ENCODE results near the gene KREMEN1. TPM values are rescaled to one million over a fixed set of nuclear protein-coding genes. Genes with fewer than 3 reads are reported as not detected.
"Not testable (repeated sequence)": the region's sequence is repeated elsewhere in the genome, so short reads cannot be mapped to it uniquely, and the experiment has no call there.

KREMEN1 gene
- total RNA-seq, 1 experiment from 2014 or later, result 2.4 TPM

DNA sequence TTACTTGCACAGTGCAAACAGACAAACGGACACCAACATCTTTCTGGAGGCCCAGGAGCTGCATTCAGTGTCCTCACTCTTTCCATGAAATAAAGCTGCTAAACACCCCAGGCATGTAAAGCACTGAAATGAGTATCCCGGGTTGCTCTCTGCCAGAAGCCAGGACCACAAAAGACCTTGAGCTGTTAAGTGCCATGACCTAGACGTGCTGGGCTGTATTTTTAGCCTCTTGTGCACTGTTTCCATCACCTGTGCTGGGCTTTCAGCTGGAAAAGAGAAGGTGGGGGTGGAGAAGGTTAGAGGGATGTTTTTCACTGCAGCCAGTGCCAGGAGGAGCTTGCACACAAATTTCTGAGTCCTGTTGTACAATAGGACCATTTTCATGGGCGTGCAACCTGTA, 3.4 kb upstream of the KREMEN1 start:
- no peak overlapping the region for H3K4me3 ChIP-seq

DNA sequence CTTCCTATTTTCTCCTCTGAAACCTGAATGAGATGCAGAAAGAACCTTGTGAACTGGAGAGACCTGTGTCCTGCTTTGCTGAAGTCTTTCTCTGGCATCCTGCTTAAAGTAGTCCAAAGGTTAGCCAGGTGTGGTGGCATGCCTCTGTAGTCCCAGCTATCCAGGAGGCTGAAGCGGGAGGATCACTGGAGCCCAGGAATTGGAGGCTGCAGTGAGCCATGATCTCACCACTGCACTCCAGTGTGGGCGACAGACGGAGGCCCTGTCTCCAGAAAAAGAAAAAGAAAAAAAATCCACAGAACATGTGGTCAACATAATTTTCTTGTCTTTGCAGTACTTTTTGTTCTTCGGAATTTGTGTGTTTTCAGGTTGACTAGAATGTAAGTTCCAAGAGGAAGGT, 2.3 kb upstream of the KREMEN1 start:
- Histone ChIP-seq H3K4me3 (no peak overlapping the region), H3K36me3 (no peaks in the 10 kb centered on the region), H3K27me3 (peaks cover 8% of the 10 kb centered on the region; the same call in 1 of the 2 replicates), H3K9me3 (no peaks in the 10 kb centered on the region)
- no peak for DNase-seq

More for the DNA sequence above, 3.4 kb upstream of the KREMEN1 start:
- DNase-seq, result no peak
- Histone ChIP-seq H3K9me3 (no peaks in the 10 kb centered on the region), H3K27me3 (peaks cover 8% of the 10 kb centered on the region; the same call in 1 of the 2 replicates), H3K36me3 (no peaks in the 10 kb centered on the region)

DNA sequence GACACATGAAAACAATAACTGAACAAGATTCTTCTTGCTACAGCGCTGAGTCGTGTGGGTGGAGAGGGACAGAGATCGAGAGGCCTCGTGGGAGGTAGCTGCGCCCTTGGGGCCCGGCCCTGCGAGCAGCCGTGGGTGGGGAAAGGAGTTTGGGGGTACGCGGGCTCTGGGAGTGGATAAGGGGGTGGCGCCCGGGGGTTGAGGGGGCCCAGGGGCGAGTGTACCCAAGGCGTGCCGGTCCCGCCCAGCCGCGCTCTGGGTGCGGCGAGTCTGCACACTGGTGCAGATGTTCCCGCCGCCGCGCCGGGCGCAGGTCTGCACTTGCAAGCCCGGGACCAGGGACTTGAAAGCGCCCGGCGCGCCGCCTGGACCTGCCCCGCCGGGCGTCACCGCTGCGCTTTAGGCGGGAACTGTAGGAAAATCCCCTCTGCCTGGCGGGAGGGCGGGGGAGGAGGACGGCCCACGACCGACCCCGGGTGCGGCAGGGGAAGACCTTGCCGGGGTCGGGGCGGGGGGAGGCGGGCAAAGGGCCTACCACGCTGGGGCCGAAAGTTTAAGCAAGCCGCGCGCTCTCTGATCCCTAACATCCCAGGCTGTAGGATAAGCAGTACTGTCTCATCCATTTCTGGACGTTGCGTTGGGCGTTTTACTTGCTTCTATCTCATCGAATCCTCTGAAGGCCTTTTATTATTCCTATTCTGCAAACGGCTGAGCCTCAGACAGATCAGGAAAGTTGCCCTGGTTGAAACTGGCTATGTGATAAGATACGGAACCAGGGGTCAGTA, 1.4 kb upstream of the KREMEN1 start:
- no peak for DNase-seq
- Histone ChIP-seq H3K9me3 (no peaks in the 10 kb centered on the region), H3K36me3 (no peaks in the 10 kb centered on the region), H3K4me3 (no peak overlapping the region), H3K27me3 (peaks cover 8% of the 10 kb centered on the region; the same call in 1 of the 2 replicates)

DNA sequence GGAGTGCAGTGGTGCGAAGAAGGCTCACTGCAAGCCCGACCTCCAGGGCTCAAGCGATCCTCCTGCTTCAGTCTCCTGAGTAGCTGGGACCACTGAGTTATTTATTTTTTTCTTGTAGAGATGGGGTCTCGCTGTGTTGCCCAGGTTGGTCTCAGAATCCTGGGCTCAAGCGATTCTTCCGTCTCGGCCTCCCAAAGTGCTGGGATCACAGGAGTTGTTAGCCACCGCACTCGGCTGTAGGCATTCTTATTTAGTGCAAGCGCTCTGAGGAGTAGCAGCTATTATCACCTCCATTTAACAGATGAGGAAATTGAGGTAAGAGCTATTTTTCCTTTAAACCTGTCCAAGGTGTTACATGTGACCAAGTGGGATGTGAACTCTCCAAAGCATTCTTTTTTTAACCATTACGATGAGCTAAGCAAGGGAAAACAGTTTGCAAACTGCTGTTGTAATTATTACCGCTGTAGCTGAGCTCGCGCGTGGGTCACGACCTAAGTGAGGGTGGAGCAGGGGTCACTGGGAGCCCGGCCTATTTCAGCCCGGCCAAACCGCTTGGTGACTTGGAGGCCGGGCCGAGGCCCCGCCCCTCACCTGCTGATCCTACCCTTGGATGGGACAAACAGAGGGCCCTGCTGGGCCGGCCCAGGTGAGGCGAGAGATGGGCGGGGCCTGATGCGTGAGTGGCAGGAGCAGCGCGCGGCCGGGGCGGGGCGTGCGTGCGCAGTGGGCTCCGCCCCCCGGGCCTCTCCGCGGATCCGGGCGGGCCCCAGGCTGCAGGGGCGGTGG, 449 bp upstream of the KREMEN1 start:
- H3K9me3 ChIP-seq, result no peaks in the 10 kb centered on the region
- peaks cover 8% of the 10 kb centered on the region; the same call in 1 of the 2 replicates for H3K27me3 ChIP-seq
- no peaks in the 10 kb centered on the region for H3K36me3 ChIP-seq
- H3K4me3 ChIP-seq, result peak overlapping the region; percentile 60
- DNase-seq, result peak; percentile 72

DNA sequence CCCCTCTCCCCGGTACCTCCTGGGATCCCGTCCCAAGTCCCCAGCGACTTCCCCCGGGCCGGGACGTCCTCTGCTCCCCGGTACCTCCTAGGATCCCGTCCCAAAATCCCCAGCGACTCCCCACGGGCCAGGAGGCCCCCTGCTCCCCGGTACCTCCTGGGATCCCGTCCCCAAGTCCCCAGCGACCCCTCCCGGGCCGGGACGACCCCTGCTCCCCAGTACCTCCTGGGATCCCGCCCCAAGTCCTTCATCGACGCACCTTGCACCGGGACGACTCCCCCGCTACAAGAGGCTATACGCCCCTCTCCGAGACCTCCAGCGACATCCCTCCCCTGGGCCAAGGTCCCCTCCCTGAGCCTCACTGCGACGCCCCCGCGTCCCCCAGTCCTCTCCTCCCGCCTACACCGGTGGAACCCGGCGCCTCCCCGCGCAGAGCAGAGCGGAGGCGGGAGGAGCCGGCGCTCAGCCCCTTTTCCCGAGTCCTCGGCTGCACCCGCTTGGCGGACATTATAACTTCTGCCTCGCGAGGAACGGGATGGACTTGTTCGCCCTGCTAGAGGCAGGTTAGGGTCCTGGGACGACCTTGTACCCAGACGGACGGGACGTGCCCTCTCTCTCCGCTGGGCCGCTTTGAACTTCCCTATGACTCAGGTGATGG, 912 bp downstream of the KREMEN1 start:
- no peak for DNase-seq
- H3K9me3 ChIP-seq, result no peaks in the 10 kb centered on the region
- H3K36me3 ChIP-seq, result no peaks in the 10 kb centered on the region
- H3K4me3 ChIP-seq, result peak overlapping the region; percentile 42
- H3K27me3 ChIP-seq, result peaks cover 8% of the 10 kb centered on the region; the same call in 1 of the 2 replicates

DNA sequence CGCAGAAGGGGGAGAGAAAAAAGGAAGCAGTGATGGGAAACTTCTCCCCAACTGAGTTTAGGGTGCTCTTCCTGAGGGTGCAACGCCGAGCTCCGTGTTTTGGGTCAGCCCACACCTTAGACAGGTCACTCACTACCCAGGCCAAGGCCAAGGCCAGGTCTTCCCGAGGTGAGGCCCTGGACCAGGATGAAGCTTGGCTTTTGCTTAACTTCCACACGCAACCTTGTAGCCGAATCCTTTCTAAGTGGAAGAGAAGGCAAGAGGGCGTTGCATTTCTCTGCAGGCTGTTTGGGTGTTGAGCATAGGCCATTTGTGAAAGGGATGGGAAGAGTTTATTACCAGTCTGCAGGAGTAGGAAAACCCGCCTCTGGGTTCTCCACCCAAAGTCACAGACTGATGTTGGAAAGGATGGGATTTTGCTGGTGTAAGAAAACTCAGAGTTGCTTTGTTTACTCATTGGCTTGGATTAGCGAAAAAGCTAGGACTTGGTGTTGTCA, 1.5 kb downstream of the KREMEN1 start:
- Histone ChIP-seq H3K9me3 (no peaks in the 10 kb centered on the region), H3K4me3 (no peak overlapping the region), H3K36me3 (no peaks in the 10 kb centered on the region), H3K27me3 (peaks cover 8% of the 10 kb centered on the region; the same call in 1 of the 2 replicates)
- no peak for DNase-seq

DNA sequence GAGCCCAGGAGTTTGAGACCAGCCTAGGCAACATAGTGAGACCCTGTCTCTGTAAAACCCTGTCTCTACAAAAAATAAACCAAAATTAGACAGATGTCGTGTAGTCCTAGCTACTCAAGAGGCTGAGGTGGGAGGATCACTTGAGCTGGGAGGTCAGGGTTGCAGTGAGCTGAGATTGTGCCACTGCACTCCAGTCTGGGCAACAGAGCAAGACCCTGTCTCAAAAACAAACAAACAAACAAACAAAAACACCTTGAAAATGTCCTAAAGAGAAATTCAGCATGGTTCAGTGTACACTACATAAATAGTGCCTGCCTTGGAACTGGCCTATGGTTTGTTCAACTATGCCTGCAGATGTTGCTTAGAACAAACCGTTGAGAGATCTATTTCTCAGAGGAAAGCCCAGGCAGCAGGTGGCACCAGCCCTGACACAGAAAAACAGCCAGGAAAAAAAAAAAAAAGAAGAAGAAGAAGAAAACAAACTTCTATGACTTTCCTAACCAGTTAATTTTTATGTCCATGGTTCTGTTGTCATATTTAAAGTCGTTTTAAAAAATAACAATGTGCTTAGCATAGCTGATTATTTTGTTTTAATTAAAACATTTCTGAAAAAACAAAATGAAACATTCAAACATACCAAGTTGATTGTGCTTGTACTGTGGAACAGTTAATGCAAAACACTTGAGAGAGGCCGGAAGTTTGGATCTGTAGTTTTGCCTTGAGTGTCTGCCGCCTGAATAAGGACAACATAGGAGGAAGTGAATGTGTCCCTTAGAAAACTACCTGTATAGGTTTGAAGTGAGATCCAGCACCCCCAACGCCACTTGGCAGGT, 5.4 kb downstream of the KREMEN1 start:
- H3K9me3 ChIP-seq, result no peaks in the 10 kb centered on the region
- H3K36me3 ChIP-seq, result no peaks in the 10 kb centered on the region
- H3K27me3 ChIP-seq, result peaks cover 8% of the 10 kb centered on the region; the same call in 1 of the 2 replicates
- no peak overlapping the region for H3K4me3 ChIP-seq
- DNase-seq, result no peak

DNA sequence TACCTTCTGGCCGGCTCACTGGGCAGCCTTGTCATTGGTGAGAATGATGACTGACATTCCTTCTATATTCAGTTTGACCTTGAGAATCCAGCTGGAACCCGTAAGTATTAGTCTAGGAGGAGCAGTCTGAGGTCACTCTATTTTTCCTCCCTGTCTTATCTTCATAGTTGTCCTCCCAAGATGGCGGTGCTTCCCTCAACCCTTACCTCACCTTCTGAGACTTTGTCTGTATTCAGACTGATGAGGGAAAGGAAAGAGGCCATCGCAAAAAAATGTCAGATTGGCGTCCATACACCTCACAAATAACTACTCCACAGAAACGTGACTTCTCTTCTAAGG, 6.0 kb downstream of the KREMEN1 start:
- Histone ChIP-seq H3K4me3 (no peak overlapping the region), H3K27me3 (0 out of 2 replicates have a peak, but pooled peaks cover 2% of the 10 kb centered on the region), H3K9me3 (no peaks in the 10 kb centered on the region), H3K36me3 (no peaks in the 10 kb centered on the region)
- no peak for DNase-seq

DNA sequence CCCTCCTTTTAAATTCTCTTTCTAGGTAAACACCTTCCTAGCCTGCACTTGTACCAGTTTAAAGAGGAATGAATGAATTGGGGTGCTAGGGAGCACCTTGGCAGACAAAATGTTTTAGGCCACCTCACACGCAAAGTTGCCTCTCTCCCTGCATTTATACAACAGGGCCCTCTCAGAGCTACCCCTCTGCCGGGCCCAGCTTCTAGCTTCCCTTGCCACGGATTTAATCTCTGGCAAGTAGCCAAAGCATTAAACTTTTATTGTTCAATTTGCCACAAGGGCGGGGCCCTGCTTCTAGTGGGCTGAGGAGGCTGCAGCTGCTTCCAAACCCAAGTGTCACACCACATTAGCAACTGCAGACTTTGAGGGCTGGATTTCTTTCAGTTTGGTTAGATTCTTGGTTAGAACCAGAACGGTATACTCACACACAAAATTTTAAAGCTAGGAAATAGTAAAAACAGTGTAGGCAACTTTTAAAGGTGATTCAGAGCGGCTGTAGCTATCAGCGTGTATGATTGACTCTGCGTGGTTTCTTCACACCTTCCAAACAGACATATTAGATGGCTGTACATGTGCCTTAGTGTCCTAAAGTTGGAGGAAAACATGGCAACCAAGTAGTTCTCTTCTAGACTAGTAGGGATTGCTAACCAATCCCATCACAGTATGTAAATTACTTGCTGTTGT, 6.5 kb downstream of the KREMEN1 start:
- DNase-seq, result no peak
- no peaks in the 10 kb centered on the region for H3K36me3 ChIP-seq
- no peaks in the 10 kb centered on the region for H3K9me3 ChIP-seq
- H3K27me3 ChIP-seq, result no peaks in the 10 kb centered on the region
- H3K4me3 ChIP-seq, result no peak overlapping the region

DNA sequence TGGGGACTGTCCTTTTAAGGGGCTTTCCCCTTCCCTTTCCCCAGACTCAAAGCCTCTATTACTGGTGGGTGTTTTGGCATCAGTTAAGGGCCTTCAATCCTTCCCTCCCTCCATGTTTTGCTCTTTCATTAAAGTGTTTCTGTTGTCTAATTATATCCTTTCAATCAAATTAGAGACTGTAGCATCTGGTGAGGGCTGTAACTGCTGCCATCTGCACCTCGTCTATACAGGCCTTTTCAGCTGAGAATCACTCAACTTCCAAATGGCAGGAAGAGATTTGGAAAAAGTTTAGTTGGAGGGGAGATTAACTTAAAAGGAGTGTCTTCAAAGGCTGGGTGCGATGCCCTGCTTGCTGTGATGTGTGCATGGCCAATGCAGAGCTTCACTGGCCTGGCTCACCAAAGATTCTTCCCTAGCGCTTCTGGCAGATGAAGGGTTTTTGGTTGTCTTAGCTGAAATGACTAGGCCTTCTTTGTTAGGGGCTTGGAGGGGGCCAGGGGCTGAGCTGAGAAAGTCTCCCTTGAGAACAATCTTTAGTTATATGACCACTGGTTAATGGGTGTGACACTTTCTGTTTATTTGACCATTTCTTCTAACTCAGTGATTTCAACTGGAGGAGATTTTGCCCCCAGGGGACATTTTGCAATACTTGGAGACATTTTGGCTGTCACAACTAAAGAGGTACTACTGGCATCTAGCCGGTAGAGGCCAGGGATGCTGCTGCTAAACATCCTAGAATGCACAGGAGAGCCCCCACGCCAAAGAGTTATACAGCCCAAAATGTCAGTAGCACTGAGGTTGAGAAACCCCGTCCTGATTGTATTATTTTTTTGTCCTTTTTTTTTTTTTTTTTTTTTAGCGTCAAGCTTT, 7.5 kb downstream of the KREMEN1 start:
- no peaks in the 10 kb centered on the region for H3K36me3 ChIP-seq
- DNase-seq, result no peak

DNA sequence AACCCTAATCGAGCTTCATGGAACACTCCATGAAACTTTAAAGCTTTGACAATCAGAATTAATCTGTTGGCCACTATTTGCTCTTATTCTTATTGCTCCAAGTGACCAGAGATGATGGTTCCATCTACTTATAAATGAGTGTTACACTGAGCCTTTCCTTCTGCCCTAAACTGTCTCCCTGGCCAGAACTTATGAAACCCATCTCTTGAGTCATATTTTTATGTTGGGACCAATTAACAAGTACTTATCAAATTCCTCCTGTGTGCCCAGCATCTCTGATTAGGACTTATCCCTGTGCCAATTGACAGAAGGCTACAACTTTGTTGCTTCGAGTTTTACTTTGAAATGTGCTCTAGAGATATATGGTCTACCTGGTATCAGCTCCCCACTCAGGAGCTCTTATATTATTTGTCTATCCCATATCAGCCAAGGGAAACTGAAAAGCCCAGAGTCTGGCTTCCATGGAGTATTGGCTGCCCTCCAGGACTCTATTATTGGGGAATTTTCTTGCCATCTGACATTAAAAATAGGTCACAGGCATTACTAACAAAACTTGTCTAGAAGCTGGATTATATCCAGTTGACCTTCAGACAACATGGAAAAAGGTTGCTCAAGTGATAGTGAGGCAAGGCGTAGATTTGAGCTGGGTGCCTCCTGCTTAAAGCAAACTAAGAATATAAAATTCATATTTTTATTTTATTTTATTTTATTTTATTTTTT, 8.8 kb downstream of the KREMEN1 start:
- H3K9me3 ChIP-seq, result no peaks in the 10 kb centered on the region
- H3K4me3 ChIP-seq, result no peak overlapping the region
- H3K27me3 ChIP-seq, result no peaks in the 10 kb centered on the region
- H3K36me3 ChIP-seq, result no peaks in the 10 kb centered on the region
- DNase-seq, result no peak

More for the DNA sequence above, 7.5 kb downstream of the KREMEN1 start:
- H3K4me3 ChIP-seq, result no peak overlapping the region
- H3K9me3 ChIP-seq, result no peaks in the 10 kb centered on the region
- H3K27me3 ChIP-seq, result no peaks in the 10 kb centered on the region

DNA sequence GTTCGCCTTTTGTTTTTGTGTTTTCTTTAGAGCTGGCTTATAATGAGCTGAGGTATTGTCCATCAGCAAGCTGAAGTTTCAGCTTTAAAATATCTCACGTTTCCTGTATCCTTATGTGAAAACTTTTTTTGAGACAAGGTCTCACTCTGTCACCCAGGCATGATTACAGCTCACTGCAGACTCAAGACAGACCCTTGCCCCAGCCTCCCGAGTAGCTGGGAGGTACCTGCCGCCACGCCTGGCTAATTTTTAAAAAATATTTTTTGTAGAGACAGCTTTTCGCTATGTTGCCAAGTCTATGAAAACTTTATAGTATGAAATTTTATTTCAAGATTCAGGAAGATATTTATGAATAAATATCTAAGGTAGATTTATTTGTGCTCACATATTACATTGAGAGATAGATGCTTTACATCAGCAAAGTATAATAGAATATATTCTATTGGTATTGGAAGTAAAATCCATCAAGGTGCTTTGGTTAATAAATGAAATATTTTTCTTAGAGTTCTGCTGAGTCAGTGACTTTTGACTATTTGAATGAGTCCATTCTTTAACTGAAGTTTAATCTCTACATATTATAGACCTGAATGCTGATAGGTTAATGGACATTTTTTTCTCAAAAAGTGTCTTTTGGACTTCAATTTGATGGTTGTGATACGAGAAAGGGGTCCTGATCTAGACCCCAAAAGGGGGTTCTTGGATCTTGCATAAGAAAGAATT, 10.2 kb downstream of the KREMEN1 start:
- Histone ChIP-seq H3K27me3 (no peaks in the 10 kb centered on the region), H3K36me3 (no peaks in the 10 kb centered on the region), H3K9me3 (no peaks in the 10 kb centered on the region), H3K4me3 (no peak overlapping the region)
- no peak for DNase-seq

DNA sequence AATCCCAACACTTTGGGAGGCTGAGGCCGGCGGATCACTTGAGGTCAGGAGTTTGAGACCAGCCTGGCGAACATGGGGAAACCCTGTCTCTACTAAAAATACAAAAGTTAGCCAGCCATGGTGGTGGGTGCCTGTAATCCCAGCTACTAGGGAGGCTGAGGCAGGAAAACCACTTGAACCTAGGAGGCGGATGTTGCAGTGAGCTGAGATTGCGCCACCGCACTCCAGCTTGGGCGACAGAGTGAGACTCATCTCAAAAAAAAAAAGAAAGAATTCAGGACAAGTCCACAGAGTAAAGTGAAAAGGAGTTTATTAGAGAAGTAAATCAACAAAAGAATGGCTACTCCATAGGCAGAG, 10.7 kb downstream of the KREMEN1 start:
- H3K27me3 ChIP-seq, H3K9me3 ChIP-seq, H3K36me3 ChIP-seq, H3K4me3 ChIP-seq, DNase-seq: not testable (repeated sequence)

Data from MG63 (cell line).